H7 (cell line): ENCODE measurements around the gene POU2AF3. TPM values are rescaled to one million over a fixed set of nuclear protein-coding genes. Genes with fewer than 3 reads are reported as not detected.

Experiments
- DNase-seq: peaks from one replicate; pipeline ENCODE4 v3.0.0; 2012
- H3K27me3 ChIP-seq: 2 replicates; pipeline ENCODE4 v1.6.0; 2011; ENCODE audit warnings: mild to moderate bottlenecking, low read length; ENCODE audit not compliant: control insufficient read depth, insufficient read depth
- H3K36me3 ChIP-seq: replicated peaks from 2 replicates; pipeline ENCODE4 v1.5.1; 2011; ENCODE audit warnings: low read length; ENCODE audit not compliant: control insufficient read depth, insufficient read depth
- H3K4me3 ChIP-seq: 2 replicates; pipeline ENCODE4 v1.5.1; 2011; ENCODE audit warnings: low read depth, mild to moderate bottlenecking, control low read depth, low read length, moderate library complexity; ENCODE audit not compliant: insufficient read depth
- total RNA-seq: library from RNA; depleted of rRNA; stranded (reverse); fragments of >200 nt; shearing (Covaris generic); gene quantifications from 2 replicates; pipeline ENCODE4 v1.2.3, GENCODE V29; 2014

The POU2AF3 gene
- total RNA-seq, 1 experiment from 2014 or later, result 0.87 TPM

DNA sequence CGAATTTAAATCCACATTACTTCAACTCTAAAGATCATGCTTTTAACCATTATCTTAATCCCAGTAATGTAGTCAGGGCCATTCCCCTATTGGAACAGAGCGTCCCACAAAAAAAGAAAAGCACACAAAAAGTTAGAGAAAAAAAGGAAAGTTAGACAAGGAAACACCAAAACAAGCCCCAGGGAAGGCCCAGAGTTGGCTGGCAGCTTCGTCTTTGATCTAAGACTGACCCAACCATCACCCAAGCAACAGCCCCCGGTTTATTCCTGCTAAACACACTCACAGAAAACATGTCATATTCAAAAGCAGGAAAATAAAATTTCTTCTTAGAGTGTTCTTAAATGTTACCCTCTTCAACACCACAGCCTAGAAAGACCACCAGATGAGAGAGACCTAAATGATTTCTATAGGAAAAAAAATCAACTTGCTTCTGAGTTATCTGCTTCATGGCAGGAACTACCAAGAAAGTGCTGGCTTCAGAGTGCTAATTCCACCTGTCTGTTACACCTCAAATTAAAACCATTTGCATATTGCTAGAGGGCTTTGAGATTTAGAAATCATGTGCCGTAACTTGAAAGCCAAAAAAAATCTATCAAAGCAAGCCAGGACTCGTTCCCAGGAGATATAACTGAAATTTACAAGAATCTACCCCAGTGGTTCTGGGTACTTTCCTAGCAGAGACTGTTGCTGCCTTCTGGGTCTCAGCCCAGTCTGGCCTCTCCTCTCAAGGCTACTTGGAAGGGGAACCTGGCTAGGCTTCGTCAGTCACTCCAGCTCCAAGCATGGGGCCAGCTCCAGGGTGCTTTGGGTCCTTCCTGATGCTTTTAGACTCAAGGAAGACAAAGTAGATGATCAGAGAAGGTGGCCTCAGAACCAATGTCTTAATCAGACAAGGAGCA lies 31.2 kb downstream of the POU2AF3 start:
- Histone ChIP-seq H3K4me3 (no peak overlapping the region), H3K36me3 (no peaks in the 10 kb centered on the region), H3K27me3 (no peaks in the 10 kb centered on the region)
- no peak for DNase-seq

DNA sequence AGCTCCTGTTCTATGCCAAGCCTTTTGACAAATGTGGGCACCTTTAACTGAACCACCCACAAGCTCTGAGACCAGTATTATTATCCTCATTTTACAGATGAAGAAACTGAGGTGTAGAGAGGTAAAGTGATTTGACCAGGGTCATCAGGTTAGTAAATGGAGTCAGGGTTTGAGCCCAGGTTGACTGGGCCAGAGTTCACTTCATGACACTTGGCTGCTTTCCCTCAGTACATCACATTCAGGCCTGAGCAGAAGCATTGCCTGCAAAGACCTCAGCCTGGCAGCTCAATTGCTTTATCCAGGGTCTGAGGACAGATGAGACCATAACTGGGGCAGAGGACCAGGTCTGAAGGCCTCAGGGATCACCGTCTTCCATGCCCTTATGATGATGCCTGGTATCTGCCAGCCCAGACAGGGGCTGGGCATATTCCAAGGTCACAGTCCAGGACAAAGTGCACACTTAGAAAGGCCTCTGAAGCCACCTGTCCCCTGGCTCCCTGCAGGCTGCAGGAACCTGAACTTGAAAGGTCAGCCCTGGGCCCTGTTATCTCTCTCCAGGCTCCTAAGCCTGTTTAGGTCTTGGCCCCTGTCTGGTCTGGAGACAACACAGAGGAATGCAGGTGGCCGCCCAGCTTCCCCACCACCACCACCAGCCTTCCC lies 32.0 kb downstream of the POU2AF3 start:
- no peak for DNase-seq
- no peak overlapping the region for H3K4me3 ChIP-seq
- H3K36me3 ChIP-seq, result no peaks in the 10 kb centered on the region
- no peaks in the 10 kb centered on the region for H3K27me3 ChIP-seq

- DNase-seq, result no peak
- no peaks in the 10 kb centered on the region for H3K27me3 ChIP-seq
- no peak overlapping the region for H3K4me3 ChIP-seq
- H3K36me3 ChIP-seq, result no peaks in the 10 kb centered on the region
These were observed 33.5 kb downstream of the POU2AF3 start for GRCh38 chr11:111331711-111332479.

GRCh38 chr11:111334532-111335502 lies 36.5 kb downstream of the POU2AF3 start:
- no peaks in the 10 kb centered on the region for H3K36me3 ChIP-seq
- no peak overlapping the region for H3K4me3 ChIP-seq
- H3K27me3 ChIP-seq, result no peaks in the 10 kb centered on the region
- no peak for DNase-seq

- Histone ChIP-seq H3K27me3 (no peaks in the 10 kb centered on the region), H3K4me3 (no peak overlapping the region), H3K36me3 (no peaks in the 10 kb centered on the region)
- no peak for DNase-seq
These were observed 37.2 kb downstream of the POU2AF3 start for GRCh38 chr11:111335549-111335948.

GRCh38 chr11:111336062-111336461 lies 37.7 kb downstream of the POU2AF3 start:
- no peak for DNase-seq
- no peaks in the 10 kb centered on the region for H3K36me3 ChIP-seq

DNA sequence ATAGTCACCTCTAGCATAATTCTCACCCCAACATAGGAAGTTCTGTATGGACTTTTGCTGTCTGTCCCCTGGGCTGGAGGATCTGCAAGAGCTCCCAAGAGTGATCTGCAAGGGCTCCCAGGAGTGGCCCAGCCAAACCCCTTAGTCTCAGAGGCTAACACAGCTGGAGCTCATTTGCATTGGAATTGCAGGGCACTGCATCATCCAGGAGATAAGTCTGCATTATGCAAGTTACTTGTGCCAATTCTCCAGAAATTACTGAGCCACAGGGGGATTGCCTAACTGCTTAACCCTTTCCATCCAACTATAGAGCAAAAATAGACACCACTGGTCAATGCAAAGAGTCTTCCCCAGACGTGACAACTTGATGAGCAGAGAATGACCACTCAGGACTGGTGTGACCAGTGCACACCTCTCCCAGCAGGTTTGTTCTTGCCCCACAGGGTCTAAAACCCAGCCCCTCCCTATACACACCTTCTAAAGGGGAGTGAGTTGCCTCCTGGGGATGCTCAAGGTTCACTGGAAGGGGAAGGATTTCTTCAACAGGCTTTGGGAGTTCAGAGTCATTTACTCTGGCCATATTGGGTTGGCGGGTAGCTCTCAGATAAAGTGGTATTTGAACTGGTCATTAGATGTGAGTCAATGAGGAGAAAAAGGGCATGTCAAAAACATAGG lies 38.4 kb downstream of the POU2AF3 start:
- Histone ChIP-seq H3K36me3 (no peaks in the 10 kb centered on the region), H3K4me3 (no peak overlapping the region), H3K27me3 (no peaks in the 10 kb centered on the region)
- DNase-seq, result no peak

More at GRCh38 chr11:111336062-111336461, 37.7 kb downstream of the POU2AF3 start:
- no peak overlapping the region for H3K4me3 ChIP-seq
- no peaks in the 10 kb centered on the region for H3K27me3 ChIP-seq

- DNase-seq, result no peak
- Histone ChIP-seq H3K4me3 (no peak overlapping the region), H3K36me3 (no peaks in the 10 kb centered on the region), H3K27me3 (no peaks in the 10 kb centered on the region)
These were observed 41.5 kb downstream of the POU2AF3 start for GRCh38 chr11:111339758-111340388.

DNA sequence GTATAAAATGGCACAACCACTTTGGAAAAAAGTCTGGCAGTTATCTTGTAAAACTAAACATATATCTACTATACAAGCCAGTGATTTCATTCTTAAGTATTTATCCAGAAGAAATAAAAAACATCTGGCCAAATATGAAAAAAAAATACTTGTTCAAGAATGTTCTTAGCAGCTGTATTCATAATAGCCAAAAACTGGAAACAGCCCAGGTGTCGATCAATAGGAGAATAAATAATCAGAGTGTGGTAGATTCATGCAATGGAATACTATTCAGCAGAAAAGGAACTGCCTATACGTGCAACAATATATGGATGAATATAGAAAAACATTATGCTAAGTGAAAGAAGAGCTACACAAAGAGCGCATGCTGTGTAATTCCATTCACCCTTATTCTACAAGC lies 44.0 kb downstream of the POU2AF3 start:
- no peaks in the 10 kb centered on the region for H3K27me3 ChIP-seq
- H3K36me3 ChIP-seq, result no peaks in the 10 kb centered on the region
- no peak overlapping the region for H3K4me3 ChIP-seq
- no peak for DNase-seq

DNA sequence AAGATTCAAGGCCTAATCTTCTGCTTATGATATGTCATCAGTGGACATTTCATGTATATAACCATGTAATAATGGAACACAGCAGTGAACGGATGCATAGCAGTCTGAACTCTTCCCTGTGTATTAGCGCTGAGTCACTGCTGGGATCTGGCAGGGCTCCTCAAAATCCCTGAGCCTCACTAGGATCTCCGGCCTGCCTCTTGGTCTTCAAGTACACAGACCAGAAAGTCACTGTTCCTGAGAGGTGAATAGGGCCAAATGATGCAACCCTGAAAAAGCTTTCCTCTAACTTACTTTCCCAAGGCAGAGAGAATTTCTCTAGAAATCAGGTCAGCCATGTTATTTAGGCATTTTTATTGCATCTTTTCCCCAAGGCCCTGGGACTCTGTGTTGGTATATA lies 45.7 kb downstream of the POU2AF3 start:
- no peak for DNase-seq
- Histone ChIP-seq H3K4me3 (no peak overlapping the region), H3K36me3 (no peaks in the 10 kb centered on the region), H3K27me3 (no peaks in the 10 kb centered on the region)

DNA sequence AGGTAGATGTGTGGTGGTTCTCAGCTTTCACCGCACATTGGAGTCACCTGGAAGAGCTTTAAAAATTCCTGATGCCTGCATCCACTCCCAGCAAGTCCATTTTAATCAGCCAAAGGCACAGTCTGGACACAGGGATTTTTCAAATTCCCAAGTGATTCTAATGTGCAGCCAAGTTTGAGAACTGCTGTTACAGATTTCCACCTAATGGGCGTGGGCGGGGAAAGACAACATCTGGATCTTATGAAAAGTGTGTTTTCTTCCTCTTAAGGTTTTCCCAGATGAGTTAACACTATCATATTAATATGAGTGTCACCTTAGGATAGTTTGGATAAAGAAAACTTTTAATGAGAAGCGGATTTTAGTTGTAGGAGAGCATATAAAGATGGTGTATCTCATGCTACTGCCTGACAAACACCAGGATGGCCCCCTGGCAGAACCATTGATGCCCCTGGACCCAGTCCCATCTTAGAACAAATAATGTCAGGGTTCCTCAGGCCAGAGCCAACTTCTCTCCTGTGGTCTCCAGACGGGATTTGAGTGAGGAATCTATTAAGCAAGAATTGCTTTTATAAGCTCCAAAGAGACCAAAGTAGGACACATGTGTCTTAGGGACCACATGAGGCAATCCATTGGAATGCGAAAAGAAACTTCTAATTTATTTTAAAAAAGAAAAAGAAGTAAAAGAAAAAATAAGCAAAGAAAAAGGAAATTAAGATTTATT lies 48.8 kb downstream of the POU2AF3 start:
- DNase-seq, result no peak

GRCh38 chr11:111347723-111348115 lies 49.4 kb downstream of the POU2AF3 start:
- no peak for DNase-seq
- Histone ChIP-seq H3K4me3 (no peak overlapping the region), H3K36me3 (no peaks in the 10 kb centered on the region), H3K27me3 (no peaks in the 10 kb centered on the region)

More for the DNA sequence above, 48.8 kb downstream of the POU2AF3 start:
- no peak overlapping the region for H3K4me3 ChIP-seq
- no peaks in the 10 kb centered on the region for H3K27me3 ChIP-seq
- H3K36me3 ChIP-seq, result no peaks in the 10 kb centered on the region
